Prostate gland (tissue), 2 donors: ENCODE data around the gene ARHGEF3. TPM values are rescaled to one million over a fixed set of nuclear protein-coding genes. Genes with fewer than 3 reads are reported as not detected.

Experiments
- DNase-seq: peaks from one replicate; pipeline ENCODE4 v3.0.0-alpha.2; 2019; ENCODE audit warnings: low spot score
- H3K27ac ChIP-seq, 2 donors: fragments of 200-600 bp; sonication (generic); 2 replicates each; pipeline ENCODE4 v1.5.1; 2017 to 2019
- H3K27me3 ChIP-seq: fragments of 200-600 bp; sonication (generic); replicated peaks from 2 replicates; pipeline ENCODE4 v1.5.1; 2019; ENCODE audit not compliant: insufficient read depth
- H3K36me3 ChIP-seq, 2 donors: fragments of 200-600 bp; sonication (generic); 1 replicate in 1 of 2; 2 replicates in 1 of 2; pipeline versions ENCODE4 v1.5.1 to v1.8.1; 2017 to 2019
- H3K4me1 ChIP-seq: fragments of 200-600 bp; sonication (generic); replicated peaks from 2 replicates; pipeline ENCODE4 v1.5.1; 2019
- H3K4me3 ChIP-seq, 2 donors: fragments of 200-600 bp; sonication (generic); 2 replicates each; pipeline ENCODE4 v1.5.1; 2017 to 2019
- H3K9me3 ChIP-seq: fragments of 200-600 bp; sonication (generic); 2 replicates; pipeline ENCODE4 v1.5.1; 2017
- CTCF ChIP-seq, 4 experiments: fragments of 200-600 bp in 2 of 4; fragments of 450-650 bp in 2 of 4; sonication (generic) in 2 of 4; IDR thresholded peaks; 1 replicate in 3 of 4; 2 replicates in 1 of 4; pipeline ENCODE4 v1.5.1; 2016 to 2019; ENCODE audit warnings: antibody characterized with exemption in 4 of 4, mild to moderate bottlenecking in 2 of 4, moderate library complexity in 2 of 4
- POLR2A ChIP-seq: fragments of 450-650 bp; IDR thresholded peaks from one replicate; pipeline ENCODE4 v1.6.1; 2016; ENCODE audit warnings: antibody characterized with exemption, mild to moderate bottlenecking
- POLR2AphosphoS5 ChIP-seq: sonication (generic); formaldehyde crosslinking; IDR thresholded peaks from one replicate; pipeline ENCODE4 v1.6.1; 2017; ENCODE audit warnings: antibody characterized with exemption
- WGBS: methylation state at CpG from one replicate; pipeline ENCODE4 v1.1.5; 2018; 5-methylcytosine and 5-hydroxymethylcytosine counted together
- intact Hi-C: fragments of 100-400 bp; cut with DNase I; formaldehyde crosslinking; loops from one replicate; pipeline ENCODE4 v1.14.2; 2022
- total RNA-seq, 2 donors: library from RNA; depleted of rRNA; stranded (reverse); fragments of >200 nt; gene quantifications; one replicate each; pipeline ENCODE4 v1.1.0, GENCODE V29; 2016

The ARHGEF3 gene
- total RNA-seq, 2 donors from 2014 or later: 21.6 to 59.4 TPM

GRCh38 chr3:56778893-56779292, 22.9 kb downstream of the ARHGEF3 start:
- TF ChIP-seq POLR2A: no peak
- TF ChIP-seq POLR2AphosphoS5: no peak
- no peak for TF ChIP-seq CTCF (IDR thresholded peaks at IDR 0.05)
- H3K9me3 ChIP-seq: no peaks in the 10 kb centered on the region
- H3K27me3 ChIP-seq: no peaks in the 10 kb centered on the region
- no peaks in the 10 kb centered on the region for H3K36me3 ChIP-seq
- WGBS: 84% methylated on average over 2 of the region's 2 CpGs
- no peak overlapping the region for H3K27ac ChIP-seq
- intact Hi-C loops: no loop called here
- H3K4me1 ChIP-seq: peaks cover 9% of the 10 kb centered on the region
- H3K4me3 ChIP-seq: no peak overlapping the region
- no peak for DNase-seq

- TF ChIP-seq POLR2A: no peak
- TF ChIP-seq CTCF (IDR thresholded peaks at IDR 0.05): no peak
- no peak for TF ChIP-seq POLR2AphosphoS5
- DNase-seq: no peak
- Histone ChIP-seq H3K4me1 (no peaks in the 10 kb centered on the region), H3K27ac (no peak overlapping the region), H3K36me3 (no peaks in the 10 kb centered on the region), H3K27me3 (no peaks in the 10 kb centered on the region), H3K9me3 (no peaks in the 10 kb centered on the region), H3K4me3 (no peak overlapping the region)
- WGBS: 63% methylated on average over 3 of the region's 3 CpGs
- intact Hi-C loops: no loop called here
Measured at GRCh38 chr3:56776556-56776950, 25.2 kb downstream of the ARHGEF3 start.

GRCh38 chr3:56775838-56776555, 25.8 kb downstream of the ARHGEF3 start:
- DNase-seq: no peak
- intact Hi-C loops: no loop called here
- H3K27me3 ChIP-seq: no peaks in the 10 kb centered on the region
- H3K4me3 ChIP-seq: no peak overlapping the region
- H3K36me3 ChIP-seq: no peaks in the 10 kb centered on the region
- no peaks in the 10 kb centered on the region for H3K9me3 ChIP-seq
- no peaks in the 10 kb centered on the region for H3K4me1 ChIP-seq
- WGBS: 35% methylated on average over 8 of the region's 8 CpGs
- TF ChIP-seq CTCF (IDR thresholded peaks at IDR 0.05): no peak
- TF ChIP-seq POLR2A: no peak
- no peak for TF ChIP-seq POLR2AphosphoS5
- no peak overlapping the region for H3K27ac ChIP-seq

- TF ChIP-seq POLR2AphosphoS5: no peak
- TF ChIP-seq POLR2A: no peak
- no peak for TF ChIP-seq CTCF (IDR thresholded peaks at IDR 0.05)
- intact Hi-C loops: no loop called here
- Histone ChIP-seq H3K36me3 (no peaks in the 10 kb centered on the region), H3K9me3 (no peaks in the 10 kb centered on the region), H3K27me3 (no peaks in the 10 kb centered on the region), H3K4me3 (no peak overlapping the region), H3K4me1 (no peaks in the 10 kb centered on the region), H3K27ac (no peak overlapping the region)
- 67% methylated on average over 7 of the region's 7 CpGs for WGBS
- DNase-seq: no peak
Measured at GRCh38 chr3:56775445-56775837, 26.3 kb downstream of the ARHGEF3 start.

GRCh38 chr3:56773986-56774385, 27.8 kb downstream of the ARHGEF3 start:
- Histone ChIP-seq H3K36me3 (no peaks in the 10 kb centered on the region), H3K27me3 (no peaks in the 10 kb centered on the region), H3K9me3 (no peaks in the 10 kb centered on the region), H3K27ac (no peak overlapping the region), H3K4me3 (no peak overlapping the region), H3K4me1 (no peaks in the 10 kb centered on the region)
- intact Hi-C loops: no loop called here
- TF ChIP-seq POLR2AphosphoS5 (no peak), POLR2A (no peak)
- no peak for DNase-seq
